Endodermal cell (in vitro differentiated cells): Measurements from ENCODE around the gene PITPNC1. TPM values are rescaled to one million over a fixed set of nuclear protein-coding genes. Genes with fewer than 3 reads are reported as not detected.

ENCODE experiments used
- DNase-seq: peaks from one replicate; pipeline ENCODE4 v3.0.0-alpha.2; 2017
- H3K27ac ChIP-seq: 2 replicates; pipeline ENCODE4 v1.5.1; 2013; ENCODE audit warnings: mild to moderate bottlenecking, low read depth, low read length, moderate library complexity
- H3K27me3 ChIP-seq: 2 replicates; pipeline ENCODE4 v1.6.1; 2013; ENCODE audit warnings: mild to moderate bottlenecking, low read length, moderate library complexity; ENCODE audit not compliant: insufficient read depth, control insufficient read depth, poor library complexity, severe bottlenecking
- H3K36me3 ChIP-seq: 2 replicates; pipeline ENCODE4 v1.7.0; 2013; ENCODE audit warnings: mild to moderate bottlenecking, low read length, moderate library complexity; ENCODE audit not compliant: control insufficient read depth, insufficient read depth
- H3K4me1 ChIP-seq: one replicate; pipeline ENCODE4 v1.7.0; 2013; ENCODE audit warnings: low read length; ENCODE audit not compliant: control insufficient read depth, insufficient read depth
- H3K4me3 ChIP-seq: 2 replicates; pipeline ENCODE4 v1.5.1; 2013; ENCODE audit warnings: mild to moderate bottlenecking, low read length, moderate library complexity
- H3K9ac ChIP-seq: 2 replicates; pipeline ENCODE4 v1.6.1; 2013; ENCODE audit warnings: mild to moderate bottlenecking, low read length, moderate library complexity; ENCODE audit not compliant: poor library complexity, severe bottlenecking; ENCODE audit errors: extremely low read depth
- H3K9me3 ChIP-seq: 2 replicates; pipeline ENCODE4 v1.6.1; 2013; ENCODE audit warnings: mild to moderate bottlenecking, low read length, moderate library complexity; ENCODE audit not compliant: control insufficient read depth
- H3K27ac Mint-ChIP-seq: 2 replicates; pipeline ENCODE4 v1.8.0; 2020; ENCODE audit warnings: mixed read lengths
- H3K27me3 Mint-ChIP-seq: 2 replicates; pipeline ENCODE4 v1.8.0; 2021; ENCODE audit warnings: mild to moderate bottlenecking, mixed read lengths; ENCODE audit not compliant: insufficient read depth
- H3K36me3 Mint-ChIP-seq: 2 replicates; pipeline ENCODE4 v1.8.0; 2020; ENCODE audit warnings: low read depth, mixed read lengths
- H3K4me1 Mint-ChIP-seq: 2 replicates; pipeline ENCODE4 v1.8.0; 2020; ENCODE audit warnings: mixed read lengths
- H3K4me3 Mint-ChIP-seq: 2 replicates; pipeline ENCODE4 v1.8.0; 2020; ENCODE audit warnings: mild to moderate bottlenecking, moderate library complexity, mixed read lengths
- H3K9me3 Mint-ChIP-seq: 2 replicates; pipeline ENCODE4 v1.8.0; 2020; ENCODE audit warnings: mild to moderate bottlenecking, mixed read lengths
- CTCF ChIP-seq: fragments of 200-600 bp; sonication (generic); conservative IDR thresholded peaks from 2 replicates; pipeline ENCODE4 v1.5.0; 2021; ENCODE audit warnings: antibody characterized with exemption, mild to moderate bottlenecking
- WGBS, 2 experiments: methylation state at CpG; one replicate each; pipeline versions ENCODE4 v1.1.5 to v1.1.7; 2013; ENCODE audit warnings: missing lambda C conversion rate in 2 of 2, mixed read lengths in 1 of 2; ENCODE audit not compliant: insufficient coverage in 1 of 2, insufficient read length in 1 of 2; 5-methylcytosine and 5-hydroxymethylcytosine counted together
- total RNA-seq, 2 donors: library from RNA; stranded (reverse); fragmentation: NEBNext Ultra II Directional in 1 of 2; extraction: Animal tissue kit (Norgen Biotek cat#: 25700) in 1 of 2; gene quantifications; 2 replicates in 1 of 2; 3 replicates in 1 of 2; pipeline ENCODE4 v1.2.1, GENCODE V29; 2021

PITPNC1 gene
- total RNA-seq, 2 donors from 2014 or later = 28.9 to 36.4 TPM

DNA sequence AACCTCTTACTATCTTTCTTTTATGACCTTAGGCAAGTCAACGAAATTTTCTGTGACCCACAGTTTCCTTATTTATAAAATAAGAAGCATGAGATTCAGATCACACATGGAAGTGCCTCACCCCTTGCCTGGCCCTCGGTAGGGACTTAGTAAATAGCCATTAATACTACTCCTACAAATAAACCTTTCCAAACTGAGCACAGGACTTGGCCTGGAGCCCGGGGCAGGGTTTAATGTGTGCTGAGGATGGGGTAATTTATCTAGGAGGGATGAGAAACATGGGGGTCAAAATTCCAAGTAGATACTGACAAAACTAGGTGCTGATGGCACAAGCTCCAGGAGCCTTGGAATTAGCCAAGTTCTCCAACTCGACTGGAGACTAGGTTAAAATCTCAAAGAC lies 35.0 kb downstream of the PITPNC1 start:
- Mint-ChIP-seq H3K4me1 (no peaks in the 10 kb centered on the region), H3K36me3 (peaks cover 19% of the 10 kb centered on the region), H3K9me3 (peaks cover 21% of the 10 kb centered on the region), H3K27ac (no peak overlapping the region), H3K27me3 (no peaks in the 10 kb centered on the region), H3K4me3 (no peak overlapping the region)
- Histone ChIP-seq H3K4me1 (no peaks in the 10 kb centered on the region), H3K27ac (no peak overlapping the region), H3K36me3 (no peaks in the 10 kb centered on the region), H3K9me3 (peaks cover 12% of the 10 kb centered on the region), H3K4me3 (no peak overlapping the region), H3K9ac (no peak overlapping the region), H3K27me3 (no peaks in the 10 kb centered on the region)
- TF ChIP-seq CTCF = no peak
- WGBS, 2 experiments = 83 to 89% methylated on average over 2 to 4 of the region's 4 CpGs
- DNase-seq = no peak

- no peak overlapping the region for H3K4me3 ChIP-seq
- no peaks in the 10 kb centered on the region for H3K4me1 ChIP-seq
- 83 to 88% methylated on average over 1 of the region's 2 CpGs for WGBS, 2 experiments
- no peak overlapping the region for H3K27ac ChIP-seq
- no peaks in the 10 kb centered on the region for H3K4me1 Mint-ChIP-seq
- H3K27me3 Mint-ChIP-seq = no peaks in the 10 kb centered on the region
- H3K27ac Mint-ChIP-seq = no peak overlapping the region
- H3K4me3 Mint-ChIP-seq = no peak overlapping the region
- H3K9me3 ChIP-seq = peaks cover 12% of the 10 kb centered on the region
- no peaks in the 10 kb centered on the region for H3K36me3 ChIP-seq
- H3K27me3 ChIP-seq = no peaks in the 10 kb centered on the region
- H3K36me3 Mint-ChIP-seq = peaks cover 21% of the 10 kb centered on the region
- H3K9me3 Mint-ChIP-seq = peaks cover 21% of the 10 kb centered on the region
- H3K9ac ChIP-seq = no peak overlapping the region
- DNase-seq = no peak
- no peak for TF ChIP-seq CTCF
These were observed 35.9 kb downstream of the PITPNC1 start for GRCh38 chr17:67412941-67413340.

DNA sequence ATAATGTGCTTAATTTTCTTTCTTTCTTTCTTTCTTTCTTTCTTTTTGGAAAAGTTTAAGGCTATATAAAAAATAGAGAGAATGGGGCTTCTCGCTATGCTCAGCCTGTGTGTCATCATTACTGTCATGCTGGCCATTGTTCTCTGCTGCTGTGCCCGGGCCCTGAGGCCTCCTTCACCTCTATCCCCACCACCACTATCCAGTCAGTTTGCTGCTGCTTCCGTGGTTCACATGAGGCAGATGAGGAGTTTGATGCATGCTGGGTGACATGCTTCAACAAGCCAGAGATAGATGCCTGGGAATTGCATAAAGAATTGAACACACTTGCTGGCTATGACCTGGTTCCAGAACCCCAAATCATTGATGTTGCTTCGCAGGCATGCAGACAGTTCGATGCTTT lies 36.3 kb downstream of the PITPNC1 start:
- Mint-ChIP-seq H3K36me3 (peaks cover 21% of the 10 kb centered on the region), H3K4me1 (no peaks in the 10 kb centered on the region), H3K4me3 (no peak overlapping the region), H3K9me3 (peaks cover 21% of the 10 kb centered on the region), H3K27ac (no peak overlapping the region), H3K27me3 (no peaks in the 10 kb centered on the region)
- Histone ChIP-seq H3K9me3 (peaks cover 12% of the 10 kb centered on the region), H3K36me3 (no peaks in the 10 kb centered on the region), H3K27ac (no peak overlapping the region), H3K9ac (no peak overlapping the region), H3K27me3 (no peaks in the 10 kb centered on the region), H3K4me1 (no peaks in the 10 kb centered on the region), H3K4me3 (no peak overlapping the region)
- TF ChIP-seq CTCF = no peak
- no peak for DNase-seq
- 89 to 94% methylated on average over 2 to 5 of the region's 5 CpGs for WGBS, 2 experiments
